Inflammatory macrophage (primary cell): ENCODE measurements around the gene IGFN1.

ENCODE experiments used
- DNase-seq, 2 donors: peaks; one replicate each; pipeline ENCODE4 v3.0.0-alpha.2; 2020 to 2022

The IGFN1 gene

DNA sequence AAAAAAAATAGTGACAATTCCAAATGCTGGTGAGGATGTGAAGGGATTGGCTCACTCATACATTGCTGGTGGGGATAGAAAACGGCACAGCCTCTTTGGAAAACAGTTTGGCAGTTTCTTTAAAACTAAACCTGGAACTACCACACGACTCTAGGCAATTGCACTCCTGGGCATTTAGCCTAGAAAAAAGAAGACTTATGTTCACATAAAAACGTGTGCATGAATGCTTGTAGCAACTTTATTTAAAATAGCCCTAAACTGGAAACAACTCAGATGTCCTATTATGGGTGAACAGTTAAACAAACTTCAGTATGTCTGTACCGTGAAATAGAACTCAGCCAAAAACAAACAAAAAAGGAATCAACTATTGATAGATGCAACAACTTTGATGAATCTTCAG, 26.9 kb upstream of the IGFN1 start:
- no peak for DNase-seq

DNA sequence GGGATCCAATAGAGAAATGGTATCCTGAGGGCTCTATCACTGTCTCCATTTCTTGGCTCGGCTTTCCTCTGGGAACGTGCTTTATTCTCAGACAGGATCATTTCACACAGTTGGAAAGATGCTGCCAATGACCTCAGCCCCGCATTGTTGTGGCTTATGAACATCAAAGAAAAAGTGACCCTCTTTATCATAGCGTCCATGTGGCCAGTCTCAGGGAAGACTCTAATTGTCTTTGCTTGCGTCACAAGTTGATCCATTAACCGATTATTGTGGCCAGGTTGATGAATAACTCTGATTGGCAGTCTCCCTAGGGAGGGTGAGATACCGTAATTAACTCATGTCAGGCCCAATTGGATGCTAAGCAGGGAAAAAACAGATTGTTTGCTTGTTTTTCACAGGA, 26.0 kb upstream of the IGFN1 start:
- DNase-seq, result no peak

DNA sequence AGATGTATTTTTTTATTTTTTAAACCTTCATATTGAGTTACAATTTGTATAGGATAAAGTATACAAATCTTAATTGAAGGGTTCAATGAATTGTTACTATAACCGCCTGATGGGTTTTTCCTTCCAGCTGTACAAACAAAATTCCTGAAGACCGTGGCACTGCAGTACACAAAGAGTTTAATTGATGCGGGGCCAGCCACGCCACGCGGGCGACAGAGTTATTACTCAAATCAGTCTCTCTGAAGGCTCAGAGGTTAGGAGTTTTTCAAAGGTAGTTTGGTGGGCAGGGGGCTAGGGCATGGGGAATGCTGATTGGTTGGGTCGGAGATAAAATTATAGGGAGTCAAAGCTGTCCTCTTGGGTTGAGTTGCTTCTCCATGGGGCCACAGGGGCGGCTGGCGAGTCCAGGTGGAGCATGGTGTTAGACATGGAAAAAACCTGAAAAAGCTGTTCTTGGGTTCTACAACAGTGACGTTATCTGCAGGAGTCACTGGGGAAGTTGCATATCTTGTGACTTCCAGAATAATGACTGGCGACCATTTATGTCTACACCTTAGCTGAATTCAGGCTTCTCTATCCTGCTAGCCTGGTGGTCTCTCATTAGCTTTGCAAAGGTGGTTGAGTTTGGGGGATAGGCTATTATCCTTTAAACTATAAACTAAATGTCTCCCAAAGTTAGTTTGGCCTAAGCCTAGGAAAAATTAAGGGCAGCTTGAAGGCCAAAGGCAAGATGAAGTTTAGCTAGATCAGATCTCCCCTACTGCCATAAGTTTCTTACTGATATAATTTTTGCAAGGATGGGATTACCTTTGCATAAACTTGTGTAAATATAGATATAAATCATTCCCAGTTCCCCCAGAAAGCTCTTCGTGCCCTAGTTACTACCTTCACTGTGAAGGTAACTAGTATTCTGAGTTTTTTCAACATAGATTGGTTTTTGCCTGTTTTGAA, 23.3 kb upstream of the IGFN1 start:
- no peak for DNase-seq

DNA sequence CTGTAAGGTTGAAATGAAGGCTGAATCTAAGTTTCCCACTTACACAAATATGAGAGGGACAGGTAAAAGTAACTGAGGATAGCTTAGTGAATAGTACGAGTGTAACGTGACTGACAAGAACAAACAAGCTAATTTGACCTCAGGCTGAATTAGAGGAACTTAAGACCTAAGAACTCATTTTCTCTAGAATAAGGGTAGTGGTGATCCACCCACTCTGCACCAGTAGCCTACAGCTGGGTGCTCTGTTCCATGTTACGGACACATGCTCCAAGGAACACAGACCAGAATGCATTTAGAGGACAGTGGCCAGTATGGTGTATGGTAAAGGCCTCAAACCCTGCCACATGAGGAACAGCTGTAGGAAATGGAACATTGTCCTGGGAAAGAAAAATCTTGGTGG, 21.4 kb upstream of the IGFN1 start:
- peak; percentile 60 to 74 for DNase-seq

DNA sequence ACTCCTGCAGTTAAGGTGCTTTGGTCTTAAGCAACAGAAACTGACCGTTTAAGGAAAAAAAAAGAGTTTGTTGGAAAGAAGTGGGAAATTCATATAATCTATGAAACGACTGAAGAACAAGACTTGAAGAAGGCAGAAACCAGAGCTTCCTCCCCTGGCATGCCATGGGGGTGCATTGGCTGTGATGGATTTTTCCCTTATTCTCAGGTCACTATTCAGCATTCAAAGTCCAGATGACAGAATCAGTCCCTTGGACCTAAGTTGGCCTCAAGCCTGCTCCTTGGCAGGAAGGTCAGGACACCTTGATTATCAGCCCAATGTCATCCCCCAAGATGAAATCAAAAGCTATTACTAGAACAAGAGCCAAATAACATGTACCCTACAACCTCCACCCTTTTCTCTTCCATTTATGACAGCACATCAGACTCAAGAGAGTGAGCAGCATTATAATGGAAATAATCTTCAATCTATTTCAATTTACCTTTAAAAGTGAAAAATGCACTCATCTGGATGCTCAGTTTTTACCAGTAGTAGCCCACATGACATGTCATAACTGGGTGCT, 20.6 kb upstream of the IGFN1 start:
- DNase-seq, result no peak

DNA sequence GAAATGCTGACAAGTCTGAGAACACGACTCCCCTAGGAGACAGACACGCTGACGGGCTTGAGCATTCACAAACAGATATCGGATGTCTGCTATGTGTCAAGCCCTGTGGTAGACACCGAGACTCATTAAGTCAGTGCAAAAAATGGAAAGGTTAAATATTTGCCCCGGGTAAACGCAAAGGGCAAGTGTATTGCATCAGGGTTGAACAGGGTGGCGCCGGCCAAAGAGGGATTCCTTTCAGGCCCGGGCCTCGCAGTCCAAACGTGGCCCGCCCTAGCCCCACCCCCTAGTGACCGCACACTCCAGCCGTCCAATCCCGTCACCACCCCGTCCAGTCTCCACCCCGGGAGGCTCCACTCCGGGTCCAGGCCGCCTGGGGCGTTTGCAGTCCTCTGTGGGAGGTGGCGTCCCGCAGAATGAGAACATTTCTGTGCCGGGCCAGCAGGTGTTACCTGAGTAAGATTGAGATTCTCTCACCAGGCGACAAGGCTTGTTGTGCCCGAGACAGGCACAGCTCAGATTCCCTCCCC, 20.0 kb upstream of the IGFN1 start:
- peak; percentile 82 to 88 for DNase-seq

DNA sequence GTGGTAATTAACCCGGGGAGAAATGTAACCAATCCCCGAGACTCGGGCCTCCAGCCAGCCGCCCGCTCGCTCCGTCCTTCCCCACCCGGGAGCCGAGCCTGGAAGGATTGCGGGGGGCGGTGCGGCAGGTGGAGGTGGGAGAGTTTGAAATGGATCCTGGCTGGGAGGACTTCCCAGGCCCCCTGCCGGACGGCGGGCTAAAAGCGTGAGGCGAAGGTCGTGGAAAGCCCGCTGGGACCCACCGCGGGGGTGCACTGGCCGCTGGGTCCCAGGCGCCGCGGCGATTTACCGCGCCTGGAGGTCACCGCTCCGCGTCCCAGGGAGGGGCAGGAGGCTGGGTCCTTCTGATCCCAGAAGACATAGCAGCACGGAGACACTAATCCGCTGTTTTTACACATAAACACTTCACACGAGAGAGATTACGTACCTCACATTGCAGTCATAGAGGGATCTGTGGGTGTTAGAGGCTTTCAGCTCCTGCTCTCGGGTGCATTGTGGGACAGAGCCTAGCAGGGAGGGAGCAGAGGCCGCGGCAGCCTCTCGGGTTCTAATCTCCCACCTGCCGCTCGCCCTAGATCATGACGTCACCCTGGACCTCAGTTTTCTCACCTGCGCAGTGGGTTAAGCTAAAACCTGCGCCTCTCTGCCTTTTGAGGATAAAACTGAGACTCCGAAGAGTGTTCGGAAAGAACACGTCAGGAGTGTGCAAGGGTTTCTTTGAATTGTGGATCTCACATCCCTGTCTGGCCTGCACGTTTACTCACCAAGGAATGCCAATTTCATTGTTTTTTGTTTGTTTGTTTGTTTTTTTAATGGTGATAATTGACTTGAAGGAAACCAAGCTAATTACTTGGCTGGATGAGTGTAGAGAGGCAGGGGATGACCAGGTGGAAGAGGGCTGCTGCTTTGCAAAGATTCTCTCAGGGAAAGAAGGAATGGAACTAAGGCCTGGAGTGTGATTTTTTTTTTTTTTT, 19.3 kb upstream of the IGFN1 start:
- DNase-seq, result peak; percentile 45 to 73

DNA sequence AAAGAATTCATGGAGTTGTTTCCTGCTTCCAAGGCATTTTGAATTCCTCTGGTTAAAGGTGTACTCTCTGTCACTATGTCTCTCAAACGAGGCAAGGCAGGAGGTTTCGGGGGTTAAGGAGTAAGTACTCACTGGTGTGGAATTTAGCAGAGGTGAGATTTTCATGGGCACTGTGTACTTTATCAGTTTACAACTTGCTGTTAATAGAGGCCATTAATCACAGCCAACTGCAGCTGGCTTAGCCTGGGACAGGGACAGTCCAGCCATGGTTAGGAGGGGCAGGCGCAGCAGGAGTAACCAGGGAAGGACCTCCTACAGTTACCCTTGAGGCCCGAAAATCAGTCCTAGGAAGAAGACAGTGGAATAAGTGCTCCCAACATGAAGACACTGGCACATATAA, 18.3 kb upstream of the IGFN1 start:
- no peak for DNase-seq

DNA sequence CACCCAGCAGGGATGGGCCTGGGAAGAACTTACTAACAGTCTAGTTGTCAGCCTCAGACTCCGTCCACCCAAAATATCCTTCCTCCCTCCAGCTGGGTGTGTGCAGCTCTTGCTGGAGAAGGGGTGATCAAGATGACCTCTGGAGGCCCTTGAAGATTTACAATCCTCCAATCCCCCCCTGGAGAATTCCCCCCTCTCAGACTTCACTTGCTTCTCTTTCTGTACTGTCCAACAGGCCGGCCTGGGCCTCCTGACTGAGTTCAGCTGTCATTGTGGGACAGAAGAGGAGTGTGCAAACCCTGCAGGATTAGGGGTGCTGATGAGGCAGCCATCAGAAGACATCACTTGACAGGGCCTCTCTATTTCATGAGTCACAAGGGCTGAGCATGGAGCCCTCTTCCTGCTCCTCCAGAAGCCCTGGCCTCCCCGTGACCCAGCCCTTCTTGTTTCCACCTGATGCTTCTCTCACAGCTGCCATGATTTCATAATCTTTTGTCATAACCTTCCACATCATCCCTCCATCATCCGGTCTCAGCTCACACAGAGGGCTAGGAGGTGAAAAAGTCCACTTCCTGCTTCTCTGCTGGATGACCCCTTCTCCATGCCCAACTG, 17.5 kb upstream of the IGFN1 start:
- peak in 1 of 2 donors; percentile 66 for DNase-seq

DNA sequence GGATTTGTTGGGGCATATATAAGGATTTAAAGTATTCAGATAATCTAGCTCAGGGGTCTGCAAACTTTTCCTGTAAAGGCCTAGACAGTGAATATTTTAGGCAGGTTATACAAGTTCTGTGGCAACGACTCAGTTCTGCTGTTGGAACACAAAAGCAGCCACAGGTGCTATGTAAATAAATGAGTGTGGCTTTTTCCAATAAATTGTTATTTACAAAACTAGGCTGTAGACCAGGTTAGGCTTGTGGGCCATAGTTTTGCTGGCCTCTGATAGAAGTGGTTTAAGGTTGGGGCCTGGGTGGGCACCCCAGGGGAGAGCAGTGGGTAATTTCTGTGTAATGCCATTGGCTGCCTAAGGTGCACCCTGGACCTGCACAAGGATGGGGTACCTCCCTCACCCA, 16.9 kb upstream of the IGFN1 start:
- DNase-seq, result no peak

DNA sequence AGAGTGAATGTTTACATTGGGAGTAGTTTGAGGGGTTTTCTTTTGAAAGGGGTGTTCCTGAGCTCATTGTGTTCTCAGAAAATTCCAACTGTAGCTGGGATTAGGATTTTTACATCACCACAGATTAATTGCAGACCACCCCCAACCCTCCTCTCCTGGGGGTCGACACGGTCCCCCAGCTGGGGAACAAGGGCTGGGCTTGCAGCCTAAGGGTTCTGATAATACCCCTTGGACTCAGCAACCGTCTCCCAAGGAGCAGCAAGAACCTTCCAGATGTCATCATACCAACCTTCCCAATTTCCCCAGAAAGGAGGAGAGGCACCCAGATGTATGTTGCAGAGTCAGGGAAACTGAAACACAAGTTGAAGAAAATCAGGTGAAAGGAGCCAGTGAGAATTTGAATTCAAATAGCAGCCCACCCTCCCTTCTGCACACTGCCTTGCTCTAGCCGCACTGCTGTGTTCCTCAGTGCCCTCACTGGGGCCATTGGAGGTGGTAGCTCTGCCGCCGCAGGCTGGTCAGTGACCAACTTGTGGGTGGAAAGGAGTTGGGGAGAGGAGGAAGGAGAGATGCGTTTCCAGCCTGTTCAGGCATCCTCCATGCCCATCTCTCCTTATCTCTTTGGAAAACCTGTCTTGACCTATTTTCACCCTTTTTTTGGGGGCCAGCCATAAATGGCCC, 14.7 kb upstream of the IGFN1 start:
- DNase-seq, result no peak

DNA sequence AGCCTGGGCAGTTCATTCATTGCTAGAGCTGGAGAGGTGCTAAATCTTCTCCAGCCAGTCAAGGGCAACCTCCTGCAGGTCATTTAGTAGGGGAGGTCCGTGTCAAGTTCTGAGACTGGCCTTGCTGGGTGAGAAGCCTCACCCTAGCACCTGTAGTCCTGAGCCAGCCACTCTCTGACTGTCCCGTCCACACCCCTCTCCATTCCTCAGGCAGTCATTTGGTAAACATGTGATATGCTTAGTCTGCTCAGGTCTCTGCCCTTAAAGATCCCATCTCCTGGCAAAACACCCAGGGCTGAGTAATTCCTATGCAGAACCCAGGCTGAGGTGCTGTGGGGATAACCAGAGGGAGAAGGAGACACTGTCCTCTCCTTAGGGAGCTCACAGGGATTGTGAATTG, 13.7 kb upstream of the IGFN1 start:
- no peak for DNase-seq

DNA sequence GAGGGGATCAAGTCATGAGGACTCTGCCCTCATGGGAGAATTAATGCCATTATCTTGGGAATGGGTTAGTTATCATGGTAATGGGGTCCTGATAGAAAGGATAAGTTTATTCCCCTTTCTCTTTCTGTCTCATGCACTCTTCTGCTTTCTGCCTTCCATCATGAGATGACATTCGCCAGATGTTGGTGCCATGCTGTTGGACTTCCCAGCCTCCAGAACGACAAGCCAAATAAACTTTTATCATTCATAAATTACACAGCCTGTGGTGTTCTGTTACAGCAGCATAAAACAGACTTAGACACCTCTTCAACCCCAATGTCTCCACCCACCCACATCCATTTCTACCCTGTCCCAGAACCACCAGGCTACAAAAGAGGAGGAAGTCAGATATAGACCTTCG, 11.9 kb upstream of the IGFN1 start:
- no peak for DNase-seq

DNA sequence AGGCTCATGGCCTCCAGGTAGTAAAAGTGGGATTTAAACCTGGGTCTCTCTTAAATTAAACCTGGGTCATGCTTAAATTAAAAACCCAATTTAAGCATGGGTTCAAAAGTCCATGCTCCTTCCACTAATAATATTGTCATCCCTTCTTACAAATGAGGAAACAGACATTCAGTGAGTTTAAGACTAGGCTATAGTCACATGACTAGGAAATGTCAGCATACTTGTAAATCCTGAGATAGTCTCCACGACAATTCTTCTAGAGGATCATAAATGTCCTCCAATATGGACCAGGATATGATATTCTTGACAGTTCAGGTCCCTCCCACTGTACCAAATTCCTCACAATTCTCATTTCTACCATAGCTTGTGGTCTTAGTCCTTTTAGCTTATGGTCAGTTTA, 10.5 kb upstream of the IGFN1 start:
- DNase-seq, result peak in 1 of 2 donors; percentile 20

DNA sequence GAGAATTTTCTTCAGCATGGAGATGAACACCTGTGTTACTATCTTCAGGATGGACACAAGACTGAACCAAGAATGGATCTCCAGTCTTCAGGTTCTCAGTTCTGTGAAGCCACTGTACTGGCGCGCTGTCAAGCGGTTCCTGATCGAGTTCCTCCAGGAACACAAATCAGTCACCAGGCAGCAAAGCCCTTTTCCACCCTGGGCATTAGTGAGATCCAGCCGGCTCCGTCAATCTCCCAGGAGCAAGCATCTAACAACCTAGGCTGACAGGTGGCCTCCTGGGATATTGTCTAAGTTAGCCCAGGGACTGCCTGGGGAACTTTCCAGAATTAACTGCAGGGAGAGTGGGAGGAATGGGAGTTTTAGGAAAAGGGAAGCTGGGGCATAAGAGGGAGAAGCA, 9.7 kb upstream of the IGFN1 start:
- DNase-seq, result no peak

DNA sequence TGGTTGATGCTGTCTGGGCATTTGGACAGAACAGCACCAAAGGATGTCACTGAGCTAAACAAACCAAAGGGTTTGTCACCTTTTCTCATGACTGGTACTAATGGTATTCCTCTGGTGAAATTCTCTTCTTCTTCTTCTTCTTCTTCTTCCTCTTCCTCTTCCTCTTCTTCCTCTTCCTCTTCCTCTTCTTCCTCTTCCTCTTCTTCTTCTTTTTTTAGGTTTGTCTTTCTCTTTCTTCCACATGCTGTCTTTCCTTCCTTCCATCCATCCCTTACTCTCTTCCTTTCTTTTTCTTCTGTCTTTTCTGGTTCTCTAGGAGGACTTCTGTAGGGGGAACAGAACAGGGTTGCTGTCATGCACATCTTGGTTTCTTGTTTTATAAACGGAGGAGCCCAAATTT, 9.3 kb upstream of the IGFN1 start:
- no peak for DNase-seq

DNA sequence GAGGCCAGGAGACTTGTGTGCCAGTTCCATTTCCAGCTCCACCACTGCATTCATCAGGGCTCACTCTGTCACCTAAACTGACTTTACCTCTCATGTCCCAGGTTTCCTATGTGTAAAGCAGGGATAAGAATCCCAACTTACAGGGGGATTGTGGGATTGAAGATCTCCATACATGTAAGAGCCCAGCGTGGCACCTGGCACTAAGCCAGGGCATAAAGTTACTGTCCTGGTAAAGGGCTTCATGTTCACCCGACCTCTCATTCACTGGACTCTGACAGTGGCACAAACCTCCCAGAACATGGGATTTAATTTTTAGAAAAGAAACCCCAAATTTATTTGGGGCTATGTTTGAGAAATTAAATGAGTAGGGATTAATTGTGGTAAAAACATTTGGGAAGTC, 8.9 kb upstream of the IGFN1 start:
- no peak for DNase-seq

DNA sequence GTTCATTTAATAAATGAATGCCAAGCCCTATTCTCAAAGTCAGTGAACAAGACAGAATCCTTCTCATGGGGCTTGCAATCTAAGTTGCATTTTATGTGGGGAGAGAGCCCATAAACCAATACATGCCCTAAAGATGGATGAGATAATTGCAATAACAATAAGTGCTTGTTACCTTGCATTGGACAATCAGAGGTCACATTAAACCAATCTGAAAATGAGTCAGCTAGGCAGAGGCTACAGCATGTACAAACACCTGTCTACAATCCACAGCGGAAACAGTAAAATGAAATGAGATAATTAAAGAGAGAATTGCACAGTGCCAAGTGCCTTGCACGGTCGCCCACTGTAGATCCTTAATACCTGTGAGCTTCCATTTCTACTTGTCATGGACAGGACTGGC, 7.4 kb upstream of the IGFN1 start:
- no peak for DNase-seq

DNA sequence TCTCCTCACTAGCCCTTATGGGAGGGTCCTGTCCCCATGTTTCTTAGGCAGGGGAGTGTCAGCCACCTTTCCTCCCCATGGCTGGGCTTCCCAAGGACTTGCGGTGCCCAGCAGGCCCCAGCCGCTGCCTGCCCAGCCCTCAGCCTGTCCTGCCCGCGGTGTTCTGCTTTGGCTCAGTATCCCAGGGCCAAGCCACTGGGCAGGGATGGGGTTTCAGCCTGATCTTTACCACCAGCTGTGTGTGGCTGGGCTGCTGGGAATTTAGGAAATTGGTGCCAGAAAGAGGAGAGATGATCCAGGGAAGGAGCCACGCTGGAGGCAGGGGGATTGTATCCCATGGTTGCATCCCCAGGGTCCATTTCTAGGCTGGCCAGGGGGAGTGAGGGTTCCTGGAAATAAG, 6.9 kb upstream of the IGFN1 start:
- DNase-seq, result no peak

DNA sequence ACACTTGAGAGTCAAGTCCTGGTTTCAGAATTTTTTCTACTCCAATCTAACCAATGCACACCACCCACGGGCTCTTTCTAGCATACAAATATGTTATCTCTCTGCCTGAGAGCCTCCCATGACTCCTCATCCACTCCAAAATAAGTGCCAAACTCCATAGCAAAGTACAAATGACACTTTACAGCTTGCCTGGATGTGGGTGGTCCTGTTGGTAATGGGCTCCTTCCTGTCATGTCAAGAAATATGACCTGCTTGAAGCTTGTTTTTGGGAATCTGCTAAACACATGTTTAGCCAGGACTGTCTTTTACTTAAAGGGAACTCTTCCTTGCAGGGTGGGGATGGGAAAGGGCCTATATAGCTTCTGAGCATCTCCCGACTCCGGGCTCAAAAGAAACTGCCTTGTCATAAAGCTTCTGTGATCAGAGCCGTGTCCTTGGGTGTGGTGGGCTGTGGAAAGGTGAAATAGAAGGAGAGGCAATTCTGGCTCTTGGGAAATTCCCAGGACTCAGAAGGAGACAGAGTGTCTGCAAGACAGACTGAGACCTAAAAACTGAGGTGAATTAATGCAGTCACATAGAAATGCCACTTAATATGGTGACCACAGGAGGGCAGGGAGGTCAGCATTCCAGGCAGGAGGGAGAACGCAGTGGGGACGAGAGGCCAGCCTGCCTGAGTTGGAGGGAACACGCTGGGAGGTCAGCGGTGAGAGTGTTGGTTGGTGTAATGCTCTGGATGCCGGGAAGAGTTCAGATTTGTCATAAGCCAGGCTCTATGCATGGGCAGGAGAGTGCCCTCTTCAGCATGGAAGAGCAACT, 6.1 kb upstream of the IGFN1 start:
- DNase-seq, result peak in 1 of 2 donors; percentile 48

DNA sequence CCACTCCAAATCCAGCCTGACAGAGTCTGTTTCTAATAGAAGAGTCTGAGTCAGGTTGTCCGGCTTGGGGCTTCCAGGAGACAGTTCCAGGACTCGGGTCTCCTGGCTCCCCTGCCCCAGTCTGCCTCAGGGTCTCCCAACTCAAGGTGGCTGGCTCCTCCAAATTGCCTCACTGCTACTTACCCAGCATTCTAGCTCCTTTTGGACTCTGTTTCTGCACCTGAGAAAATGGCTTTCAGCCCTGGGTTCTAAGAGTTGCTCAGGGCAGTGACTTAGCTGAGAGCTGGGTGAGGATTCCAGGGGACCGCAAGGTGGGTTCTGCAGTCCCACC, 5.5 kb upstream of the IGFN1 start:
- DNase-seq, result no peak
